Endothelial cell of umbilical vein (primary cell): ENCODE measurements around the gene NPTX1. TPM values are rescaled to one million over a fixed set of nuclear protein-coding genes. Genes with fewer than 3 reads are reported as not detected.

Source experiments
- BruUV-seq: library from RNA; stranded (reverse); fragments of 400-500 nt; replicated peaks from 2 replicates; lab custom pipeline; 2021; lab: Mats Ljungman, UMichigan
- CTCF ChIA-PET: fragments of 300-600, 350-600 bp; sonication (Branson Sonifier 250); formaldehyde crosslinking; loops from one replicate; lab custom pipeline; 2021; ENCODE audit warnings: antibody characterized with exemption, inconsistent platforms; lab: Charles Lee
- POLR2A ChIA-PET: fragments of 300-600, 350-600 bp; sonication (Branson Sonifier 250); formaldehyde crosslinking; loops from one replicate; lab custom pipeline; 2021; ENCODE audit warnings: antibody characterized with exemption, inconsistent platforms; lab: Charles Lee
- DNase-seq: peaks from one replicate; pipeline ENCODE4 v3.0.0-alpha.2; 2011; ENCODE audit warnings: low read depth, low spot score
- FAIRE-seq: peaks from 2 replicates; lab custom pipeline; 2011; peaks lifted over from hg19 to GRCh38; lab: Jason Lieb, UNC
- H2AFZ ChIP-seq: 2 replicates; pipeline ENCODE4 v1.6.0; 2012; ENCODE audit warnings: low read depth, low read length, control low read depth, inconsistent platforms
- H3K27ac ChIP-seq: 2 replicates; pipeline ENCODE4 v1.5.1; 2011; ENCODE audit warnings: low read depth, mild to moderate bottlenecking, control low read depth, low read length, moderate library complexity; ENCODE audit not compliant: insufficient read depth
- H3K27me3 ChIP-seq, 2 experiments: 2 replicates each; pipeline versions ENCODE4 v1.6.0 to v1.6.1; 2011; ENCODE audit warnings: low read length in 2 of 2, mixed read lengths in 1 of 2; ENCODE audit not compliant: control insufficient read depth in 2 of 2, insufficient read depth in 2 of 2
- H3K36me3 ChIP-seq, 2 experiments: 2 replicates in 1 of 2; 3 replicates in 1 of 2; pipeline ENCODE4 v1.5.1; 2011; ENCODE audit warnings: low read length in 2 of 2, mild to moderate bottlenecking in 1 of 2, moderate library complexity in 1 of 2; ENCODE audit not compliant: control insufficient read depth in 2 of 2, insufficient read depth in 2 of 2; ENCODE audit errors: extremely low read depth in 1 of 2
- H3K4me1 ChIP-seq: 3 replicates; pipeline ENCODE4 v1.5.1; 2011; ENCODE audit warnings: mild to moderate bottlenecking, low read length; ENCODE audit not compliant: control insufficient read depth, insufficient read depth; ENCODE audit errors: extremely low read depth
- H3K4me2 ChIP-seq: 2 replicates; pipeline ENCODE4 v1.6.1; 2011; ENCODE audit warnings: low read length, control low read depth, mixed read lengths; ENCODE audit not compliant: insufficient read depth
- H3K4me3 ChIP-seq, 3 experiments: fragments of 200-600 bp in 1 of 3; sonication (generic), shearing (Covaris generic) in 1 of 3; replicated peaks in 1 of 3; 2 replicates each; pipeline ENCODE4 v1.5.1; 2011 to 2016; ENCODE audit warnings: control low read depth in 3 of 3, low read length in 3 of 3, mild to moderate bottlenecking in 2 of 3, inconsistent platforms in 1 of 3, low read depth in 1 of 3, moderate library complexity in 1 of 3; ENCODE audit not compliant: insufficient read depth in 1 of 3
- H3K79me2 ChIP-seq: 2 replicates; pipeline ENCODE4 v1.6.0; 2012; ENCODE audit warnings: low read length, inconsistent platforms; ENCODE audit not compliant: control insufficient read depth, insufficient read depth
- H3K9ac ChIP-seq: replicated peaks from 2 replicates; pipeline ENCODE3; 2011; ENCODE audit warnings: low read length, control low read depth; ENCODE audit not compliant: insufficient read depth; ENCODE audit errors: extremely low read depth
- H3K9me1 ChIP-seq: replicated peaks from 3 replicates; pipeline ENCODE4 v1.6.0; 2011; ENCODE audit warnings: mild to moderate bottlenecking, low read length; ENCODE audit not compliant: control insufficient read depth, insufficient read depth; ENCODE audit errors: extremely low read depth
- H3K9me3 ChIP-seq: replicated peaks from 2 replicates; pipeline ENCODE4 v1.5.1; 2012; ENCODE audit warnings: low read length, inconsistent platforms; ENCODE audit not compliant: control insufficient read depth, insufficient read depth
- H4K20me1 ChIP-seq: replicated peaks from 2 replicates; pipeline ENCODE3; 2011; ENCODE audit warnings: mild to moderate bottlenecking, low read length; ENCODE audit not compliant: control insufficient read depth, insufficient read depth; ENCODE audit errors: extremely low read depth
- EZH2 ChIP-seq: IDR thresholded peaks from 2 replicates; pipeline ENCODE4 v1.6.1; 2012; ENCODE audit warnings: borderline replicate concordance, low read depth, mild to moderate bottlenecking, moderate library complexity, low read length, inconsistent platforms; ENCODE audit not compliant: severe bottlenecking
- FOS ChIP-seq: IDR thresholded peaks from 2 replicates; pipeline ENCODE4 v1.6.1; 2011; ENCODE audit warnings: mild to moderate bottlenecking, low read length, moderate library complexity, borderline replicate concordance; ENCODE audit not compliant: insufficient read depth
- GATA2 ChIP-seq: IDR thresholded peaks from 2 replicates; pipeline ENCODE4 v1.7.0; 2011; ENCODE audit warnings: low read depth, mild to moderate bottlenecking, moderate library complexity, mixed read lengths, low read length; ENCODE audit not compliant: insufficient read length, insufficient read depth
- JUN ChIP-seq: IDR thresholded peaks from 2 replicates; pipeline ENCODE4 v1.6.1; 2011; ENCODE audit warnings: borderline replicate concordance, low read depth; ENCODE audit not compliant: insufficient read length, insufficient read depth
- MYC ChIP-seq: IDR thresholded peaks from one replicate; pipeline ENCODE4 v1.6.1; 2011; ENCODE audit warnings: mild to moderate bottlenecking, low read depth, low read length
- POLR2A ChIP-seq: IDR thresholded peaks from 2 replicates; pipeline ENCODE4 v1.6.1; 2012; ENCODE audit warnings: low read depth, mild to moderate bottlenecking, control low read depth, low read length
- POLR2AphosphoS5 ChIP-seq: IDR thresholded peaks from 2 replicates; pipeline ENCODE4 v1.6.1; 2012; ENCODE audit warnings: low read depth, mild to moderate bottlenecking, control low read depth, low read length, moderate library complexity; ENCODE audit not compliant: insufficient read depth
- dilution Hi-C: fragments of 300-500 bp; cut with MboI; formaldehyde crosslinking; loops from one replicate; pipeline ENCODE4 v1.15.0; 2019; ENCODE audit warnings: low sequenced_read_pairs; ENCODE audit not compliant: extremely low pct_ligation_motif_present
- intact Hi-C: fragments of 100-400 bp; cut with micrococcal nuclease; formaldehyde crosslinking; loops from one replicate; pipeline ENCODE4 v1.10.0; 2022
- polyA plus RNA-seq, 4 experiments: library from polyadenylated mRNA; depleted of rRNA in 3 of 4; stranded (reverse) in 3 of 4; unstranded in 1 of 4; fragments of >200 nt; gene quantifications; 2 replicates each; pipeline versions ENCODE4 v1.2.1 to v1.2.3, GENCODE V29; 2011 to 2012; ENCODE audit warnings: missing spikeins in 1 of 4
- total RNA-seq: library from RNA; stranded (reverse); gene quantifications from 2 replicates; pipeline ENCODE4 v1.2.3, GENCODE V29; 2021
- TF ChIP-seq, protein P1 (sequence below): IDR thresholded peaks from 2 replicates; pipeline ENCODE4 v1.6.1; 2011; ENCODE audit not compliant: insufficient read depth, insufficient read length
- TF ChIP-seq, protein P2 (sequence below), 2 donors: IDR thresholded peaks; 1 replicate in 1 of 2; 2 replicates in 1 of 2; pipeline ENCODE4 v1.5.1; 2011; ENCODE audit warnings: low read length in 2 of 2, mild to moderate bottlenecking in 2 of 2, moderate library complexity in 2 of 2, control low read depth in 1 of 2, inconsistent platforms in 1 of 2, low read depth in 1 of 2; ENCODE audit not compliant: insufficient read depth in 1 of 2; ENCODE audit errors: extremely low read depth in 1 of 2

The NPTX1 gene
- total and polyA plus RNA-seq, 2 donors (not counting 3 experiments of a cell fraction or from before 2014, with no cell fraction given), result 0.03 TPM; not detected in 1

GRCh38 chr17:80444644-80444979, 31.8 kb downstream of the NPTX1 start:
- FAIRE-seq (no peak), DNase-seq (no peak)
- Histone ChIP-seq H3K79me2 (no peaks in the 10 kb centered on the region), H3K9ac (no peak overlapping the region), H2AFZ (no peak overlapping the region), H4K20me1 (no peaks in the 10 kb centered on the region), H3K36me3 (no peaks in the 10 kb centered on the region), H3K4me3 (no peak overlapping the region), H3K4me2 (no peak overlapping the region), H3K9me3 (no peaks in the 10 kb centered on the region), H3K27ac (no peak overlapping the region), H3K27me3 (no peaks in the 10 kb centered on the region), H3K4me1 (no peaks in the 10 kb centered on the region), H3K9me1 (no peaks in the 10 kb centered on the region)
- intact Hi-C loops, result no loop called here
- ChIA-PET CTCF (no interaction called here), POLR2A (no interaction called here)
- TF ChIP-seq, protein P1, sequence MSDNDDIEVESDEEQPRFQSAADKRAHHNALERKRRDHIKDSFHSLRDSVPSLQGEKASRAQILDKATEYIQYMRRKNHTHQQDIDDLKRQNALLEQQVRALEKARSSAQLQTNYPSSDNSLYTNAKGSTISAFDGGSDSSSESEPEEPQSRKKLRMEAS, result no peak
- TF ChIP-seq POLR2A (no peak), EZH2 (no peak), JUN (no peak), POLR2AphosphoS5 (no peak), FOS (no peak), MYC (no peak), GATA2 (no peak)
- TF ChIP-seq, protein P2, sequence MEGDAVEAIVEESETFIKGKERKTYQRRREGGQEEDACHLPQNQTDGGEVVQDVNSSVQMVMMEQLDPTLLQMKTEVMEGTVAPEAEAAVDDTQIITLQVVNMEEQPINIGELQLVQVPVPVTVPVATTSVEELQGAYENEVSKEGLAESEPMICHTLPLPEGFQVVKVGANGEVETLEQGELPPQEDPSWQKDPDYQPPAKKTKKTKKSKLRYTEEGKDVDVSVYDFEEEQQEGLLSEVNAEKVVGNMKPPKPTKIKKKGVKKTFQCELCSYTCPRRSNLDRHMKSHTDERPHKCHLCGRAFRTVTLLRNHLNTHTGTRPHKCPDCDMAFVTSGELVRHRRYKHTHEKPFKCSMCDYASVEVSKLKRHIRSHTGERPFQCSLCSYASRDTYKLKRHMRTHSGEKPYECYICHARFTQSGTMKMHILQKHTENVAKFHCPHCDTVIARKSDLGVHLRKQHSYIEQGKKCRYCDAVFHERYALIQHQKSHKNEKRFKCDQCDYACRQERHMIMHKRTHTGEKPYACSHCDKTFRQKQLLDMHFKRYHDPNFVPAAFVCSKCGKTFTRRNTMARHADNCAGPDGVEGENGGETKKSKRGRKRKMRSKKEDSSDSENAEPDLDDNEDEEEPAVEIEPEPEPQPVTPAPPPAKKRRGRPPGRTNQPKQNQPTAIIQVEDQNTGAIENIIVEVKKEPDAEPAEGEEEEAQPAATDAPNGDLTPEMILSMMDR (IDR thresholded peaks at IDR 0.05; ENCODE audit: extremely low read depth in 1 of 2, insufficient read depth in 1 of 2, low read depth in 1 of 2, low read length in 2 of 2), result no peak
- BruUV-seq, result no TSS peak
- dilution Hi-C loops, result no loop called here
